ENCODE results near the gene ZFP82.

GRCh38 chr19:36420961-36421748, 2.7 kb upstream of the ZFP82 start:
- TF ChIP-seq CTCF (conservative IDR thresholded peaks at IDR 0.05 in 1 of 2, IDR thresholded peaks at IDR 0.05 in 1 of 2; ENCODE audit: low read depth in 1 of 2, low read length in 2 of 2) (no peak), EZH2 (IDR thresholded peaks at IDR 0.05; ENCODE audit: low read length, missing control alignments) (no peak)
